Measurements from ENCODE around the gene AQP7. TPM values are rescaled to one million over a fixed set of nuclear protein-coding genes. Genes with fewer than 3 reads are reported as not detected.
"Not testable (repeated sequence)": the region's sequence is repeated elsewhere in the genome, so short reads cannot be mapped to it uniquely, and the experiment has no call there.

AQP7 gene
- polyA plus RNA-seq, 3 donors = 23.2 to 33.7 (median 33.2) TPM

DNA sequence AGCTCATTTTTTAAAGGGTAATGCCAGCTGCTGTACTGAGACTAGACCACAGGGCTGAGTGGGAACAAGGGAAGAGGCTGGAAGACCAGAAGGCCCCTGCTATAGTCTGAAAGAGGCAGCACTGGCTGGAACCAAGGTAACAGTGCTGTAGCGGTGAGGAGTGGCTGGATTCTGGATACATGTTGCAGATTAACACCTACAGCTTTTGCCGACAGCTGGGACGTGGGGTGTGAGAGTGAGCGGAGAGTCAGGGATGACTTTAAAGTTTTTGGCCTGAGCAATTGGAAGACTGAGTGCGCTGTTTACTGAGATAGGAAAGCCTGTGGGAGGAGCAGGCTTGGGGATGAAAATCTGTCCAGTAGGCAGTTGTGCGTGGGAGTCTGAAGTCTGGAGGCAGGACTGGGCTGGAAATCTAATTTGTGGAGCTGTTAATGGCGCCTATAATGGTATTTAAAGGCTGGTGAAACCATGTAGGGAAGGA, 26.5 kb downstream of the AQP7 start:
- no peak for DNase-seq

DNA sequence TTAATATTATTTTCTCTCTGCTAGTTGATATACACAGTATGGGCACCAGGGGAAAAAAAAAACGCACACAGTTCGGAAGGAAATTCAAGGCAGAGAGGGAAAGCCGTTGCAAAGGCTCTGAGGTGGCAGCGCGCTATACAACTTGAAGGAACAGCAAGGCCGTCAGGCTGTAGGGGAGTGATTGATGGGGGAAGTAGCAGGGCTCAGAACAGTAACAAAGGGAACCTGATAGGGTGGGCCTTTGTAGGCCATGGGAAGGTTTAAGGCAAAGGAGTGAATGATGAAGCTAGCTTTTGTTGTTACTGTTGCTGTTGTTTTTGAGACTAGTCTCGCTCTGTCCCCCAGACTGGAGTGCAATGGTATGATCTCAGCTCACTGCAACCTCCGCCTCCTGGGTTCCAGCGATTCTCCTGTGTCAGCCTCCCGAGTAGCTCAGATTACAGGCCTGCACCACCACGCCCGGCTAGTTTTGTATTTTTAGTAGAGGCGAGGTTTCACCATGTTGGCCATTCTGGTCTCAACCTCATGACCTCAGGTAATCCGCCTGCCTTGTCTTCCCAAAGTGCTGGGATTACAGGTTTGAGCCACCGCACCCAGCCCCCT, 27.0 kb downstream of the AQP7 start:
- DNase-seq = no peak

DNA sequence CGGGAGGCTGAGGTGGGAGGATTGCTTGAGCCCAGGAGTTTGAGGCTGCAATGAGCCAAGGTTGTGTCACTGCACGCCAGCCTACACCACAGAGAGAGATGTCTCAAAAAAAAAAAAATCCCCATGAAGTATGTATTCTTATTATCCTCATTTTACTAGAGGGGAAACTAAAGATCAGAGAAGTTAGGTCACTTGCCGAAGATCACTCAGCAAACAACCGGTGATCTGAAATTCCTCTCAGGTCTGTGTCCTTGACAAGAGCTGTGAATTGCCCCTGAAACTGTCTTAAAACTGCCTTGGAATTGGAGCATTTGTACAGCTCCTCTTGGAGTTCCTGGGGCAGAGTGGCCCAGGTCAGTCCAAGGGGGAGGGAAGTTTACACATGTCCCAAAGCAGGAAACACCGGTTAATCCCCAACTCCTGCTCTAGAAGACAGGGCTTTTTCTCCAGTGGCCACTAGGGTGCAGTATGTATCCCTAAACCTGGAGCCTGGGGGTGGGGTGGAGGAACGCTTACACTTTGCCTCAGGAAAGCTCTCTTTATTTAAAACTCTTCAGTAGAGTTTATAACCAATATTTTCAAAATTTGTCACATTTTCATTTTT, 27.6 kb downstream of the AQP7 start:
- peak; percentile 82 for DNase-seq

DNA sequence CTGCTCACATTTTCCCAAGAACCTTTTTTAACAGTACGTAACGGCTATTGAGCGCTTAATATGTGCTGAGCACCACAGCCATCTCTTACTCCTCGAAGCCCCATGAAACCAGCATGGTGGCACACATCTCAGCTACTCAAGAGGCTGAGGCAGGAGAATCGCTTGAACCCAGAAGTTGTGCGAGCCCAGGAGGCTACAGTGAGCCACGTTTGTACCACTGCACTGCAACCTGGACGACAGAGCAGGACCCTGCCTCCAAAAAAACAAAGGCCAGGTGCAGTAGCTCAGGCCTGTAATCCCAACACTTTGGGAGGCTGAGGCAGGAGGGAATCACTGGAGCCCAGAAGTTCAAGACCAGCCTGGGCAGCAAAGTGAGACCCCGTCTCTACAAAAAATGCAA, 28.2 kb downstream of the AQP7 start:
- DNase-seq = no peak

DNA sequence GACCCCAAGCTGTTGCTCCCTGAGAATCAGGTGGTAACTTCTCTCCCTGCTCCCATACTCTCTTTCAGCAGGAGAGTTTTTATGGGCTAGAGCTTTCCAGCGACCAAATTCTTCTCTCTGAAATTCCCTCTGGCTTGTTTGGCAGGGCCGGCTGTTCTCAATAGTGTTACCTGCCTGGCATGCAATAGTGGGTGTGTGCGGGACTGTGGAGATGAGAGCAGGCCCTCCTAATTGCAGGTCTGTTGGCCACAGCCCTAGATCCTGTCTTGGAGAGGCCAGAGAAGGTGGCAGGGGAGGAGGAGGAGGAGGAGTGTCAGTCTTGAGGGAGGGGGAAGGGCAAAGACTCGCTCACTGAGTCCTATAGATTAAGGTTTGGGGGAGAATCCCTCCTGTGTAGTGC, 29.5 kb downstream of the AQP7 start:
- DNase-seq = no peak

DNA sequence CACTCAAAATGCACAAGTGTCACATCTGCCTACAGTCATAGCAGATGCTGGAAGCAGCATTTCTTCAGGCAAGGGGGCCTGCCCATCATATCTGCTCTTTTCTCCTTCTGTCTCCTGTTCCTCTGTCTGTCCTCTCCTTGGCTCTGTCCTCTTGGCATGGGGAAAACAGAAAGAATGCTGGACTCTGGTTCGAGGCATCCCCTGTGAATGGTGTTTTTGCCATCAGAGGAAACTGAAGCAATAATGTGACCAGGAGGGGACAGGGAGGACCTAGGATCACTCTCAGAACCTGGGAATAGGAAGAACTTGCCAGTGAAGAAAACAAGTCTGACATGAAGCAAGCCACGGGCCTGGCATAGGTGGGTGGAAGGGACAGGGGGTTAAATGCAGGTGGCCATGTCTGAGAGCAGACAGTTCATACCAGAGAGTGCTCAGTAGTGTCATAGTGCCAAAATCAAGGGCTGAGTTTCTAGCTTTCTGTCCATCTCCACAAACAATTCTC, 35.3 kb downstream of the AQP7 start:
- DNase-seq = no peak

DNA sequence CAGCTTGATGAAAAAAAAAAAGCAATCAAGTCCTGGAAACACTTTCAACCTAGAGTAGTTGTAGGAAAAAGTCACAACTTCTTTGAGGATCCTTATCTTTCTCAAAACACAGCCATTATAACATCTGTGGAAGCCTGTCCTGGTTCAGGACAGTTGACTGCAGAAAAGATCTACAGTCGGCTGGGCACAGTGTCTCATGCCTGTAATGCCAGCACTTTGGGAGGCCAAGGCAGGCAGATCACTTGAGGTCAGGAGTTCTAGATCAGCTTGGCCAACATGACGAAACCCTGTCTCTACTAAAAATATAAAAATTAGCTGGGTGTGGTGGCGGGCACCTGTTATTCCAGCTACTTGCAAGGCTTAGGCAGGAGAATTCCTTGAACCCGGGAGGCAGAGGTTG, 37.6 kb downstream of the AQP7 start:
- not testable (repeated sequence) for DNase-seq

DNA sequence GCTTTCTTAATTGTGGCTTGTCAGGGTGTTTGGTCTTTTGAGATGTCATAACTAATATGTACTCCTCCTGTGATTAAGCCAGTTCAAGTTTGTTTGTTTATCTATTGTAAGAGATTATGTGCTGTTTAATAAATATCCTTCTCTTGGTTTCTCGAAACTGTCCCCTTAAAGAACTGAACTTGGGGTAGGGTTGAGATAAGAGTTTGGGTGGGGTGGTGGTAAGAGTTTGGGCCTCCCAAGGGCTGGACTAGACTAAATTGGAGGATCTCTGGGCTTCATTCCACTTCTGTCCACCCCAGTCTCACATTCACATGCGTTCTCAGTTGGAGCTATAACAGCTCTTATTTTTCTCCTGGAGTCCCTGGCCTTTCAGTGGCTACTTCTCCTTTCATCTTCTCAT, 38.2 kb downstream of the AQP7 start:
- DNase-seq = no peak

DNA sequence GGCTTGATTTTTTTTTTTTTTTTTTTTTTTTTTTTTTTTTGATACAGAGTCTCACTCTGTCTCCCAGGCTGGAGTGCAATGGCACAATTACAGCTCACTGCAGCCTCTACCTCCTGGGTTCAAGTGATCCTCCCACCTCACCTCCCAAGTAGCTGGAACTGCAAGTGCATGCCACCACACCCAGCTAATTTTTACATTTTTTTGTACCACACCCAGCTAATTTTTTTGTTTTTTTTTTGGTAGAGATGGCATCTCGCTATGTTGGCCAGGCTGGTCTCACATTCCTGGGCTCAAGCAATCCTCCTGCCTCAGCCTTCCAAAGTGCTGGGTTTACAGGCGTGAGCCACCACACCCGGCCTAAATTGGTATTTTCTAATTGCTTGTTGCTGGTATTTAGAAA, 43.7 kb downstream of the AQP7 start:
- not testable (repeated sequence) for DNase-seq

DNA sequence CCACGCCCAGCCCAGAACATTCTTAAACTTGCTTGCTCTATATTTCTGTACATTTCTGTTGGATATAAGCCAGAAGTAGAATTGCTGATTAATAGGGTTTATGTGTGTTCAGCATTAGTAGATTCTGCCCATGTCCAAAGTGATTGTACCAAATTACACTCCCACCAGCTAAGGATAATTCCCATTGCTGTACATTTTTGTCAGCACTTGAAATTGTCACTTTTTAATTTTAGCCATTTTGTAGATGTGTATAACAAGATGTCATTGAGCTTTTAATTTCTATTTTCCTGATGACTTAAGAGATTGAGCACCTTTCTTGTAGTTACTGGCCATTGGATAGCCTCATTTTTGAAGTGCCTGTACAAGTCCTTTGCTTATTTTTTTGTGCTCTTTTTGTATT, 46.4 kb downstream of the AQP7 start:
- no peak for DNase-seq

DNA sequence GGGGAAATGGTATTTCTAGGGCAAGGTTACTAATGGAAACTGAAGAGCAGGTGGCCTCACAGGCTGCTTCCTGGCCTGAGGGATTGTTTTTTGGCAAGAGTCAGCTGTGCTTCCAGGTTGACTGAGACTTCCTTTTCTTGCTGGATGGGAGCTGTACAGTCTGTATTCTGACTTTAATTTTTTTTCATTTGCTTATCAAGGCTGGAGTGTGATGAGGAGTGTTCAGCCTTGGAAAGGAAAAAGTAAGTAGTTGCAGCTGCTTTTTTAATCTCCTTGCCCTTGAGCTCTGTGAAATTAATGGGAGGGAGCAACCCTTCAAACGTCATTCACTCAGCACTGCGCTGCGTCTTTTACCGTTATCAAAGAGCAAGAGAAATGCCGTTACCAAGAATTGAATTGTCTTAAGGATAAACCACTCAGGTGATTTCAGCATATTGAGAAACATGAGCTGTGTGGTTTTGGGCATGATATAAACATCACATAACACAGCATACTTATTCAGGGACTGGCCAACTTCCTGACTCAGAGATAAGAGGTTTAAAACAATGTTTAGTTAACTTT, 47.6 kb downstream of the AQP7 start:
- DNase-seq = no peak

DNA sequence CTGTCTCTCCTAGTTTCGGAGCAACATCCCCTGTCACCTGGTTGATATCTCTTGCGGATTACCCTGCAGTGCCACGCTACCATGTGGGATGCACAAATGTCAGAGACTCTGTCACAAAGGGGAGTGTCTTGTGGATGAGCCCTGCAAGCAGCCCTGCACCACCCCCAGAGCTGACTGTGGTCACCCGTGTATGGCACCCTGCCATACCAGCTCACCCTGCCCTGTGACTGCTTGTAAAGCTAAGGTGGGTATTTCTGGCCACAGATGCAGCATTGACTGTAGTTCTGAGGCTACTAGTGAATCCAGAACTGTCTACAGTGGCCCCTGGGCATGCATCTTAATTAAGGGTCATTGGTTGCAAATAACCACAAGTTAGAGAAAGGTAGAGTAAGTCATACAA, 50.8 kb downstream of the AQP7 start:
- DNase-seq = no peak

DNA sequence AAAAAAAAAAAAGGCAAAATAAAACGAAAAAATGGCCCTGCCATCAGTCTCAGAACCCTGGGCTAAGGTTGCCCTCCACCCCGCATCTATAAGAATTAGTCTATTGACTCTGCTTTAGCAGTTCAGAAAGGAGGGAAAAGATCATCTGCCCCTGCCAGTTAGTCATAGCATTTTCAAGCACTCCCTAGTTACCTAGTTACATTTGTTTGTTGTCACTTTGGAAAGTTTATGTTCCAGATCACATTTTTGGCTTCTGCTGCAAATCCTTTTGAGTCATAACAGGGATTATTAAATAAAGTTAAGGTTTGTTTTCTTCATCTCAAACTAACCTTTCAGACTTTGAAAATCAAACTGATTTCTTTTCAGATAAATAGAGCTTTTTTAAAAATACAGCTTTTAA, 52.1 kb downstream of the AQP7 start:
- DNase-seq = peak; percentile 4

DNA sequence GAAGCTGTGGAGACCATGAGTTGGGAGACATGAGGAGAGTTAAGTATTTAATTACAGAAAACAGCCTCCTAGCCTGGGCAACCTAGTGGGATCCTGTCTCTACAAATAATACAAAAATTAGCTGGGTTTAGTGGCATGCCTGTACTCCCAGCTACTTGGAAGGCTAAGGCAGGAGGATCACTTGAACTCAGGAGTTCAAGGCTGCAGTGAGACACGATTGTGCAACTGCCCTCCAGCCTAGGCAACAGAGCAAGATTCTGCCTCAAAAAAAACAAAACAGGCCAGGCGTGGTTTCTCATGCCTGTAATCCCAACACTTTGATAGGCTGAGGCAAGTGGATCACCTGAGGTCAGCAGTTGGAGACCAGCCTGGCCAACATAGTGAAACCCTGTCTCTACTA, 52.6 kb downstream of the AQP7 start:
- no peak for DNase-seq

DNA sequence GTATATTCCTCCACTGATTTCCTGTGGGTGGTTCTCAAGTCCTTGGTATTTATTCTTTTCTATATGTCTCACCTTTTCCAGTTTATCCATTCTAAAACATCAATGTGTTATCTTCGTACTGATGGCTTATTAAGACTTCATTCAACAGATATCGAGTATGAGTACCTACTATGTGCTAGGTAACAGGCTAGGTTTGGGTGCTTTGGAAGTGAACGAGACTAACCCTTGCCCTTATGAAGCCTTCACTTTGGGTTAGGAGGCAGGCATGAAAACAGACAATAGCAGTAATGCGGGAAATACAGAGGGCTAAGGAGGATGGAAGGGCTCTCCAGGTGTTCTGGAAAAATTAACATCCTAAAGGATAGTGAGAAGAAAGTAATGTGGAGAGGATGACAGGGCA, 53.4 kb downstream of the AQP7 start:
- no peak for DNase-seq

DNA sequence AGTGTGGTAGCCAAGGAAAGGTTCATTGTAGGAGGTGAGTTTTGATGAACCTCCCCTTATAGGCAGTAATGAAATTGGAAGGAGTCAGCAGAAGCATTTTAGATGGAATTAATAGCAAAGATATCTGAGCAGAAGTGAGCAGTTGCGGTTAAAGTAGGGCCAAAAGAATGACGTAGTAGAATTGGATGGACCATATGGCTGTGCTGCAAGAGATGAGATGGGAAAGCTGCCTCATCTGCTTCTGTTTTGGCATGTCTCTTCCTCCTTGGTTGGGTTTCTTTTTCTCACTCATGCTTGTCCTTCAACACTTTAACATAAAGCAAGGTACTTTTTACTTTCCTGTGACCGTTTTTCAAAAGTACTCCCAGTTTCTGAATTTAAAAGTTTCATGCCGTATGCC, 55.8 kb downstream of the AQP7 start:
- DNase-seq = no peak

DNA sequence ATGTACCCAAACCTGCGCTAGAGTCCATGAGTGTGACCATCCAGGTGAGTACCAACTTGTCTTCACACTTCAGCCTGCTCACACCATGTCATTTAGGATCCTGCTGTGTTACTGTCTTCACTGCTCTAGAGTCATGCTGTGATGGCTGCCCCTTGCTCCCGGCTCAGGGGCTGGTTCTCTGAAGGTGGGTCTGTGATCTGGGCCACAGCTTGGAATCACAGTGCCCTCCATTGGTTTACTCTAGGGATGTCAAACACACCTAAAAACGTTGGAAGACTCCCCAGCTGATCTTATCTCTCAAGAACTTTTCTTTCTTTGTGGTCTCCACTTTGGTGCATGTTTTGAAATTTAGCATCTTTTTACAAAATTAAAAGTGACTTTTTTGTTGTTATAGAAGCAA, 58.2 kb downstream of the AQP7 start:
- no peak for DNase-seq

DNA sequence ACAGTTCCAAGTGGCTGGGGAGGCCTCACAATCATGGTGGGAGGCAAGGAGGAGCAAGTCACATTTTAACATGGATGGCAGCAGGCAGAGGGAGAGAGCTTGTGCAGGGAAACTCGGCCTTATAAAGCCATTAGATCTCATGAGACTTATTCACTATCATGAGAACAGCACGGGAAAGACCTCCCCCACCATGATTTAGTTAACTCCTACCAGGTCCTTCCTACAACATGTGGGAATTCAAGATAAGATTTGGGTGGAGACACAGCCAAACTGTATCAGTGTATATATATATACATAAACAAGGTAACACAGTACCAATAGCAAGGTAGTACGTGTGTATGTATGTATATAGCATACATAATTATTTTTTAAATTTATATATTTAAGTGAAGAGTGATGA, 61.2 kb downstream of the AQP7 start:
- no peak for DNase-seq

DNA sequence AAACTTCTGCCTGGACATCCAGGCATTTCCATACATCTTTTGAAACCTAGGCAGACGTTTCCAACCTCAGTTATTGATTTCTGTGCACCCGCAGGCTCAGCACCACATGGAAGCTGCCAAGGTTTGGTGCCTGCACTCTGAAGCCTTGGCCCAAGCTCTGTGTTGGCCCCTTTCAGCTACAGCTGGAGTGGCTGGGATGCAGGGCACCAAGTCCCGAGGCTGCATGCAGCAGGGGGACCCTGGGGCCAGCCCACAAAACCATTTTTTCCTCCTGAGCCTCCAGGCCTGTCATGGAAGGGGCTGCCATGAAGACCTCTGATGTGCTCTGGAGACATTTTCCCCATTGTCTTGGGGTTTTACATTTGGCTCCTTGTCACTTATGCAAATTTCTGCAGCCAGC, 62.2 kb downstream of the AQP7 start:
- DNase-seq = no peak

Data from renal pelvis (tissue), 4 donors.